ENCODE data around the gene CCNE1.

DNA sequence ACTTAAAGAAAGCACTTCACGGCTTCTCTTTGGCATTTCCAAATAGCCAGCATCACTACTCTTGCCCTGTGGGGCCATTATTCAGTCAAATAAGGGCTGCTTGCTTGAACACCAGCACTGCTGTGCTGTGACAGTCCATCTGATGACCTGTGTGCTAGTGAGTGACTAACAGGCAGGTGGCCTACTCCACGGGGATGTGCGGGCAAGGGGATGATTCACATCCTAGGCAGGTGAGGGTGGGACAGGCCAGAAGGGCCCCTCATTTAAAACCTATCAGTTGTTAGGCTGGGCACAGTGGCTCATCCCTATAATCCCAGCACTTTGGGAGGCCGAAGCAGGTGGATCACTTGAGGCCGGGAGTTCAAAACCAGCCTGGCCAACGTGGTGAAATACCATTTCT lies 8.2 kb downstream of the CCNE1 start:
- TF ChIP-seq, protein P1, sequence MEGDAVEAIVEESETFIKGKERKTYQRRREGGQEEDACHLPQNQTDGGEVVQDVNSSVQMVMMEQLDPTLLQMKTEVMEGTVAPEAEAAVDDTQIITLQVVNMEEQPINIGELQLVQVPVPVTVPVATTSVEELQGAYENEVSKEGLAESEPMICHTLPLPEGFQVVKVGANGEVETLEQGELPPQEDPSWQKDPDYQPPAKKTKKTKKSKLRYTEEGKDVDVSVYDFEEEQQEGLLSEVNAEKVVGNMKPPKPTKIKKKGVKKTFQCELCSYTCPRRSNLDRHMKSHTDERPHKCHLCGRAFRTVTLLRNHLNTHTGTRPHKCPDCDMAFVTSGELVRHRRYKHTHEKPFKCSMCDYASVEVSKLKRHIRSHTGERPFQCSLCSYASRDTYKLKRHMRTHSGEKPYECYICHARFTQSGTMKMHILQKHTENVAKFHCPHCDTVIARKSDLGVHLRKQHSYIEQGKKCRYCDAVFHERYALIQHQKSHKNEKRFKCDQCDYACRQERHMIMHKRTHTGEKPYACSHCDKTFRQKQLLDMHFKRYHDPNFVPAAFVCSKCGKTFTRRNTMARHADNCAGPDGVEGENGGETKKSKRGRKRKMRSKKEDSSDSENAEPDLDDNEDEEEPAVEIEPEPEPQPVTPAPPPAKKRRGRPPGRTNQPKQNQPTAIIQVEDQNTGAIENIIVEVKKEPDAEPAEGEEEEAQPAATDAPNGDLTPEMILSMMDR (conservative IDR thresholded peaks at IDR 0.05; ENCODE audit: low read length), result no peak
- TF ChIP-seq EZH2phosphoT487 (IDR thresholded peaks at IDR 0.05; ENCODE audit: borderline replicate concordance), result no peak
